Aorta (tissue), 5 donors: Measurements from ENCODE around the gene SLC5A10. TPM values are rescaled to one million over a fixed set of nuclear protein-coding genes. Genes with fewer than 3 reads are reported as not detected.

Source experiments
- ATAC-seq: fragments of 200-7000 bp; cut with Tn5 transposase; one replicate; pipeline ENCODE4 v1.9.1; 2022; ENCODE audit warnings: moderate library complexity; ENCODE audit not compliant: low FRiP score
- DNase-seq, 2 donors: peaks; one replicate each; pipeline ENCODE4 v3.0.0-alpha.2; 2020
- H3K27ac ChIP-seq, 2 donors: one replicate each; pipeline ENCODE4 v1.5.1; 2013; ENCODE audit warnings: low read length in 2 of 2, mild to moderate bottlenecking in 2 of 2, moderate library complexity in 2 of 2, control low read depth in 1 of 2, inconsistent platforms in 1 of 2, low read depth in 1 of 2
- H3K27me3 ChIP-seq, 2 donors: one replicate each; pipeline ENCODE4 v1.6.1; 2013; ENCODE audit warnings: control low read depth in 1 of 2, low read length in 1 of 2, mild to moderate bottlenecking in 1 of 2, moderate library complexity in 1 of 2; ENCODE audit not compliant: insufficient read depth in 2 of 2, control insufficient read depth in 1 of 2
- H3K36me3 ChIP-seq, 2 donors: one replicate each; pipeline ENCODE4 v1.6.1; 2013; ENCODE audit warnings: control low read depth in 1 of 2, low read length in 1 of 2, mild to moderate bottlenecking in 1 of 2; ENCODE audit not compliant: insufficient read depth in 2 of 2, control insufficient read depth in 1 of 2
- H3K4me1 ChIP-seq, 2 donors: one replicate each; pipeline ENCODE4 v1.6.1; 2013; ENCODE audit warnings: low read length in 2 of 2, control low read depth in 1 of 2, mild to moderate bottlenecking in 1 of 2, moderate library complexity in 1 of 2; ENCODE audit not compliant: insufficient read depth in 2 of 2, control insufficient read depth in 1 of 2
- H3K4me3 ChIP-seq, 2 donors: one replicate each; pipeline ENCODE4 v1.5.1; 2013; ENCODE audit warnings: low read length in 2 of 2, control low read depth in 1 of 2, mild to moderate bottlenecking in 1 of 2
- H3K9me3 ChIP-seq: one replicate; pipeline ENCODE4 v1.6.1; 2013; ENCODE audit warnings: mild to moderate bottlenecking, low read length; ENCODE audit not compliant: control insufficient read depth
- WGBS, 2 donors: extraction: QIAGEN DNeasy Blood & Tissue Kit; methylation state at CpG; one replicate each; pipeline ENCODE4 v1.1.7; 2013; 5-methylcytosine and 5-hydroxymethylcytosine counted together
- intact Hi-C, 2 donors: fragments of 100-400 bp; cut with DNase I; formaldehyde crosslinking; loops; one replicate each; pipeline versions ENCODE4 v1.14.2 to v1.15.0; 2022
- polyA plus RNA-seq, 2 donors: library from polyadenylated mRNA; stranded (reverse); fragments of 200-250 nt; gene quantifications; one replicate each; pipeline ENCODE4 v1.2.3, GENCODE V29; 2013
- total RNA-seq, 2 donors: library from RNA; stranded (reverse); fragmentation: NEBNext Ultra II Directional; extraction: Animal tissue kit (Norgen Biotek cat#: 25700); gene quantifications; one replicate each; pipeline ENCODE4 v1.2.1, GENCODE V29; 2021
- donor health status: healthy with polysubstance abuse.
- donor health status: Bipolar disorder and iron deficiency.
- donor health status: DM: no; HTN: no; CAD: no.
- donor health status: DM: no; HTN: no; CAD: no.
- donor health status: DM: yes; HTN: yes; CAD: no.

Gene SLC5A10
- total and polyA plus RNA-seq, 4 donors, result 0.23 TPM; not detected in 3

DNA sequence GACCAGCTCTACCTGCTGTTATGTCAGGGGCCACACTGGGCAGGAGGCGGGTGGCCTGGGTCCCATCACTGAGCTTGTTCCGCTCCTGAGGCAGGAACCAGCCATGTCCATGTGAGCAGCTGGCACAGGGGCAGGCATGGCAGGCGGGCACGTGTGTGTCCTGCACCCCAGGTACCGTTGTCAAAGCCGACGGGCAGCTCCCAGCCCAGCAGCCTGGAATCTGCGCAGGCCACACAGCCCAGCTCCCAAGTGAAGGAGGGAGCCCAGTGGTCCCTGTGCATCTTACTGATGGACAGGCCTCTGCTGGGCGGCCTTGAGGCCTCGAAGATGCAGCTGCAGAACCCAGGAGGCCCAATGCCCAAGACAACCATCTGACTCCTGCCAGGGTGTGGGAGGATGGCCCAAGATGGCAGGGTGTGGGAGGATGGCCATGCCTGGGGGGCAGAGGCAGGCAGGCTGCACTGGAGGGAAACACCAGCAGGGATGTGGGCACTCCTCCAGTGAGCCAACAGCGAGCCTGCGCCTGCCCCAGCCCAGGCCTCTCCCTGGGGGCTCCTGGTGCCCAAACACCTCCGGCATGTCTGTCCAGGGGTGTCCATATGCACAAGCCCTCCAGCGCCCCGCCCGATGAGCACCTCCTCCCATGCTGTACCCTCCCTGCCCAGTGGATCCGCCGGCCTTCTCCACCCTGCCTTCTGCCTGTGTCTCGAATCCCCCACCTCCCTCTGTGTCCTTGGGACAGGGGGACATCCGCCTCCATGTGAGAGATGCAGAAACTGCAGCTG is 39.8 kb downstream of the SLC5A10 start:
- H3K4me1 ChIP-seq, result no peaks in the 10 kb centered on the region
- DNase-seq (no peak), ATAC-seq (no peak)
- no peak overlapping the region for H3K4me3 ChIP-seq
- H3K27ac ChIP-seq, result no peak overlapping the region
- intact Hi-C loops, result no loop called here
- no peaks in the 10 kb centered on the region for H3K9me3 ChIP-seq
- WGBS, 2 donors, result 94 to 95% methylated on average over 19 to 20 of the region's 20 CpGs
- H3K27me3 ChIP-seq, result no peaks in the 10 kb centered on the region
- peaks cover 0 to 3% of the 10 kb centered on the region in 2 donors for H3K36me3 ChIP-seq

DNA sequence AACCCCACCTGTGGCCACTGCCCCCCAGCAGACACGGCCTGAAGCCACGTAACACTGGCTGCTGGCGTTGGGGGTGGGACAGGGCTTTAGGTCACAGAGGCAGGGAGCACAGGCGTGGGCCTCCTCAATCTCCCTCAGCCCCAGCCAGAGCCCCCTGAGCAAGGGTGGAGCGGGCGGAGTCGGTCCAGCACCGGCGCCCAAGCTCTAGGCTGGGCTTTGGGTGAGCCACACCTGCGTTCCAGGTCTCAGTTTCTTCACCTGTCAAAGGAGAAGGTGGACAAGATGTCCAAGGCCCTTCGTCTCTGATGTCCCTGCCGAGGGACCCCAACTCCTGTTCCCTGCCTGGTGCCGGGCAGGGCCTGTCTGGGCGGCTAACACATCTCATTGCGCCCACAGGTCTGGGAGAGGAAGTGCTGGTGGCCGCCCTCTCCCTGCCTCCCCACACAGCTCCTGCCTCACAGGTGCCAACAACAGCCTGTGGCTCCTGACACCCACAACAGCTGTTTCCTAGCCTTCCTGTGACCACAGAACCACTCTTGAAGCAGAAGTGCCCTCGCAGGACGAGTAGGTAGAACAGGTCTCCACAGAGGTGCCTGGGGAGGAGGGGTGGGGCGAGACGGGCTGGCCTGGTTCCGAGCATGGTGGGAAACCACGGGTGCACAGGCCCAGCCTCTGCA is 40.6 kb downstream of the SLC5A10 start:
- WGBS, 2 donors, result 88 to 94% methylated on average over 21 to 22 of the region's 22 CpGs
- DNase-seq (no peak), ATAC-seq (no peak)
- Histone ChIP-seq H3K4me1 (no peaks in the 10 kb centered on the region), H3K4me3 (no peak overlapping the region), H3K27me3 (no peaks in the 10 kb centered on the region), H3K9me3 (no peaks in the 10 kb centered on the region), H3K36me3 (peaks cover 0 to 1% of the 10 kb centered on the region in 2 donors), H3K27ac (no peak overlapping the region)
- intact Hi-C loops, result no loop called here

DNA sequence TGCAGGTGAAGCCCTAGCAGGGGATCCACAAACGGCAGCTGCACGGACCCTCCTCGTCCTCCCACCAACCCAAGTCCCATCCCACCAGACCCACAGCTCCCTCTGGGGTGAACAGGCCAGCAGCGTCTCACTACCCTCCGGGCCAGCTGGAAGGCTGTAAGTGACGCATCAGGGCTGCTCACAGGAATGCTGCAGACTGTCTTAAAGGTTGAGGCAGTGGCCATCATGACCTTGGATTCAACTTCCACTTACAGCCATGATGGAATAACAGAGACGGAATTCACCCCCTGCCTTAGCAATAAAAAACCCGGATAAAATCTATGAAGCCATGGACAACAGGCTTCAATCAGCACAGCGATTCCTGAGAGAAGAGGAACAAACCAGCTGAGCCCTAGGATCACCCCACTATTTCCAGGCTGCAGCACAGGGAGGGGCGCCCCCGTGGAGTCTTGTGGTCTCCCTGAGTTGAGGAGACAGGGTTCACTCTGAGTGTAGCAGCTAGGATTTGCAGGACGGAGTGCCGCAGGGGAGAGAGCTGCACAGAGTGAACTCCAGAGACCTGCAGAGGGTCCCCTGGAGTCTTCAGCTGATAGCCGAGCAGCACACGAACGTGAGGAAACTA is 42.1 kb downstream of the SLC5A10 start:
- no peaks in the 10 kb centered on the region for H3K9me3 ChIP-seq
- no peaks in the 10 kb centered on the region for H3K4me1 ChIP-seq
- WGBS, 2 donors, result 84 to 86% methylated on average over 16 of the region's 16 CpGs
- no peak overlapping the region for H3K27ac ChIP-seq
- no peaks in the 10 kb centered on the region for H3K27me3 ChIP-seq
- no peaks in the 10 kb centered on the region for H3K36me3 ChIP-seq
- ATAC-seq (no peak), DNase-seq (no peak)
- intact Hi-C loops, result no loop called here
- H3K4me3 ChIP-seq, result no peak overlapping the region

DNA sequence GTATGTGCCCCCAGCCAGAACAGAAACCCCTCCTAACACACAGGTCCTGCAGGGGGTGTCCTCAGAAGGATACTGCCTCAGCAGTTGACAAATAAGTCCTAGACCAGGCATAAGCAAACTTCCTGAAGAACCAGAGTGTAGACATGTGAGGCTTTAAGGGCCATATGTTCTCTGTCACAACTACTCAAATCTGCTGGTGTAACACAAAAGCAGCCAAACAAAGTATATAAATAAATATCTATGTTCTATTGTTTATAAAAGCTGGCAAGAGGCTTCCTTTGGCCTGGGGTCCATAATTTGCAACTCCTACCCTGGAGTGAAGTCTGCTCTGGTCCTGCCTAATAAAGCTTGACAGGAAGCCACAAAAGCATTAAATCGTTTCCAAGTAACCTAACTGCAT is 42.7 kb downstream of the SLC5A10 start:
- Histone ChIP-seq H3K27ac (no peak overlapping the region), H3K9me3 (no peaks in the 10 kb centered on the region), H3K27me3 (no peaks in the 10 kb centered on the region), H3K4me3 (no peak overlapping the region), H3K36me3 (no peaks in the 10 kb centered on the region), H3K4me1 (no peaks in the 10 kb centered on the region)
- intact Hi-C loops, result no loop called here
- 71 to 77% methylated on average over 1 of the region's 1 CpG for WGBS, 2 donors
- no peak for ATAC-seq
- DNase-seq, result no peak

DNA sequence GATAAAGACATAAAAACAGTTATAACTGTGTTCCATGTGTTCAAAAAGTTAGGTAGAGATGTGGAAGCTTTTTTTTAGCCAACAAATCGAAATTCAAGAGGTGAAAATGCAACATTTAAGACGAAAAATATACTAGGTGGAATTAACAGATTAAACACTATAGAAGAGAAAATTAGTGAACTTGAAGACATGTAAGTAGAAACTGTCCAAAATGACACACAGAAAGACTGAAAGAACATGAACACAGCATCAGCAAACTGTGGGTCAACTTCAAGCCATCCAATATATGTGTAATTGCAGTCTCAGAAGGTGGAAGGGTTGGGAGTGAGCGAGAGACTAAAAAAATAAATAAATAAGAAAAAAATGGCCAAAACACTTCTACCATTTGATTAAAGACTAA is 43.3 kb downstream of the SLC5A10 start:
- DNase-seq, result no peak
- H3K4me3 ChIP-seq, result no peak overlapping the region
- H3K9me3 ChIP-seq, result no peaks in the 10 kb centered on the region
- intact Hi-C loops, result no loop called here
- ATAC-seq, result no peak
- H3K27ac ChIP-seq, result no peak overlapping the region
- 86 to 90% methylated on average over 3 of the region's 3 CpGs for WGBS, 2 donors
- H3K4me1 ChIP-seq, result no peaks in the 10 kb centered on the region
- H3K36me3 ChIP-seq, result no peaks in the 10 kb centered on the region
- no peaks in the 10 kb centered on the region for H3K27me3 ChIP-seq

DNA sequence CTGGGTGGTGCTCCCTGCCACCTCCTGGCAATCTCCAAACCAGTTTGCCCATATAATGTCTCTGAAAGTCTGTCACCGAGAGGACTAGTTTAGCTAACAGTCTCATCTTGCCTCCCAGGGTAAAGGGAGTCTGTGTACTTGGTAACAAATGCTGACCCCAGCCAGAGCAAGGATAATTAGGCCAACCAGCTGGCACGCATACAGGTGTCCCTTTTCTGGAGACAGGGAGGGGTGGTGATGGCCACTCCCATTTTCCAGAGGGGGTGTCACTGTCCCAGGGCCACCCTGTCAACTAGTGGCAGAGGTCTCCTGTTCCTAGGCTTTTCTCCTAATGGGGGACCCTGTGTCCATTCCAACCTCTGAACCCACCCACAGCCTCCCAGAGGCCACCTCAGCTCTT is 44.5 kb downstream of the SLC5A10 start:
- no peak for ATAC-seq
- 93 to 95% methylated on average over 2 of the region's 2 CpGs for WGBS, 2 donors
- intact Hi-C loops, result no loop called here

DNA sequence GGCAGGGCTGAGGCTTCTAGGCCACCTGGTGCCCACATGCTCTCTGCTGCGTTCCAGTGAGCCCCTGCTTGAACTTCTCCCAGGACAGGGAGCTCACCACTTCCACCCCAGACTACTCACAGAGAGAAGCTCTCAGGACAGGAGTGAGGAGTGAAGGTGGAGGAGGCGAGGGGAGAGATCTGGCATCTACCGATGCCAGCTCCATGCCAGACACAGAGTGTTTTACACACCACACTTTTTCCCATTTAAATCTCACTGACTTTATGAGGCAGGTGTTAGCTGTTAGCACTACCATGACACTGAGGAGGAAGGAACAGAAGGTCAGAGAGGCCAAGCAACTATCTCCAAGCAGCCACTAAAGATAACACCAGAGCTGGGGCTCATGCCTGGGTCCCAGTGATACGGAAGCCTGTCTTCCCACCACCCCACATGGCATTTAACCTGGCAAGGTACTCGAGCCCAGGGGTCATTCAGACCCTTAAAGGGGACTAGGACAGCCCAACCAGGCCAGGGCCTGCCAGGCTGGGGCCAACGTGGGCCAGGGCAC is 45.8 kb downstream of the SLC5A10 start:
- Histone ChIP-seq H3K4me3 (no peak overlapping the region), H3K9me3 (no peaks in the 10 kb centered on the region), H3K36me3 (no peaks in the 10 kb centered on the region), H3K27ac (no peak overlapping the region), H3K4me1 (no peaks in the 10 kb centered on the region), H3K27me3 (no peaks in the 10 kb centered on the region)
- DNase-seq, result no peak
- 82 to 85% methylated on average over 6 of the region's 6 CpGs for WGBS, 2 donors
- no peak for ATAC-seq
- intact Hi-C loops, result no loop called here

More for the DNA sequence above, 44.5 kb downstream of the SLC5A10 start:
- no peak for DNase-seq
- no peak overlapping the region for H3K4me3 ChIP-seq
- no peaks in the 10 kb centered on the region for H3K4me1 ChIP-seq
- no peaks in the 10 kb centered on the region for H3K27me3 ChIP-seq
- H3K36me3 ChIP-seq, result no peaks in the 10 kb centered on the region
- no peaks in the 10 kb centered on the region for H3K9me3 ChIP-seq
- H3K27ac ChIP-seq, result no peak overlapping the region

DNA sequence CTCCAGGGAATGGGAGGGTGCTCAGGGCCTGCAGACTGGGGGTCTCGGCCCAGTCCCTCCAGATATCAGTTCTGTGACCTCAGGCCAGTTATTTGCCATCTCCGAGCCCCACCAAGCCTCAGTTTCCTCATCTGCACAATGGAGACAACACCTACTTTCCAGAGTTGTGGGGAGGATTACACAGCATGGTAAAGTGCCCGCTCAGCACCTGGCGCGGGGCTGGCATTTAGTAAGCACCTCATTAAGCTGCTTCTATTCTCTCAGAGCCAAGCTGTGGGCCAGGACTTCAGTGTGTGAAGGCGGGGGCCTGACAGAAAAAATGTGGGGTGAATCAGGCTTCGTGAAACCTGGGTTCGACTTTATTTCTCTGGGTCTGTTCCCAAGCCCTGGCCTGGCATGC is 47.4 kb downstream of the SLC5A10 start:
- no peaks in the 10 kb centered on the region for H3K27me3 ChIP-seq
- WGBS, 2 donors, result 93 to 95% methylated on average over 8 of the region's 8 CpGs
- intact Hi-C loops, result no loop called here
- no peak overlapping the region for H3K27ac ChIP-seq
- no peak overlapping the region for H3K4me3 ChIP-seq
- no peak for DNase-seq
- H3K4me1 ChIP-seq, result no peaks in the 10 kb centered on the region
- H3K9me3 ChIP-seq, result no peaks in the 10 kb centered on the region
- H3K36me3 ChIP-seq, result no peaks in the 10 kb centered on the region
- ATAC-seq, result no peak
